Stomach smooth muscle (tissue), 2 donors: Measurements from ENCODE around the gene C10orf90.

Source experiments
- H3K27ac ChIP-seq: one replicate; pipeline ENCODE4 v1.7.0; 2013; ENCODE audit warnings: mild to moderate bottlenecking, low read length, inconsistent platforms
- H3K27me3 ChIP-seq, 2 donors: one replicate each; pipeline ENCODE4 v1.7.0; 2013; ENCODE audit warnings: low read length in 2 of 2; ENCODE audit not compliant: insufficient read depth in 2 of 2, control insufficient read depth in 1 of 2
- H3K36me3 ChIP-seq, 2 donors: one replicate each; pipeline ENCODE4 v1.7.0; 2013; ENCODE audit warnings: low read length in 2 of 2; ENCODE audit not compliant: control insufficient read depth in 2 of 2, insufficient read depth in 2 of 2
- H3K4me1 ChIP-seq: one replicate; pipeline ENCODE4 v1.7.0; 2013; ENCODE audit warnings: low read length; ENCODE audit not compliant: control insufficient read depth, insufficient read depth
- H3K4me3 ChIP-seq, 2 donors: one replicate each; pipeline ENCODE4 v1.7.0; 2013; ENCODE audit warnings: low read length in 2 of 2
- H3K9ac ChIP-seq, 2 donors: one replicate each; pipeline ENCODE4 v1.7.0; 2013; ENCODE audit warnings: low read length in 2 of 2, mild to moderate bottlenecking in 1 of 2
- H3K9me3 ChIP-seq, 2 donors: one replicate each; pipeline ENCODE4 v1.7.0; 2013; ENCODE audit warnings: low read length in 2 of 2; ENCODE audit not compliant: control insufficient read depth in 2 of 2
- donor health status: healthy.
- donor health status: Pancreatic carcinoma.

C10orf90 gene

DNA sequence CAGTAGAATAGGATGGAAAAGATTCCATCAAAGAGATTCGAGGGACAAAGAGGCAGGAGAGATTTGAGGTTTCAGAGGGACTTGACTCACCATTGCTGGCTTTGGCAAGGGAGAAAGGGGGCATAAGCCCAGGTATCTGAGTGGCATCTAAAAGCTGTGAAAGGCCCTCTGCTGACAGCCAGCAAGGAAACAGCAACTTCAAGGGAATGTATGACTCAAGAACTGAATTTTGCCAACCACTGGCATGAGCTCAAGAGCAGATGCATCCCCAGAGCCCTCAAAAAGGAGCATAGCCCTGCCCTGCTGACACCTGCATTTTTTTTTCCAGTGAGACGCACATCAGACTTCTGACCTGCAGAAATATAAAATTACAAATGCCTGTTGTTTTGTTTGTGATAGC is 262.7 kb downstream of the C10orf90 start:
- H3K9me3 ChIP-seq = no peaks in the 10 kb centered on the region
- no peak overlapping the region for H3K4me3 ChIP-seq
- no peak overlapping the region for H3K9ac ChIP-seq
- H3K4me1 ChIP-seq = no peaks in the 10 kb centered on the region
- H3K36me3 ChIP-seq = no peaks in the 10 kb centered on the region
- H3K27me3 ChIP-seq = no peaks in the 10 kb centered on the region
- H3K27ac ChIP-seq = no peak overlapping the region

DNA sequence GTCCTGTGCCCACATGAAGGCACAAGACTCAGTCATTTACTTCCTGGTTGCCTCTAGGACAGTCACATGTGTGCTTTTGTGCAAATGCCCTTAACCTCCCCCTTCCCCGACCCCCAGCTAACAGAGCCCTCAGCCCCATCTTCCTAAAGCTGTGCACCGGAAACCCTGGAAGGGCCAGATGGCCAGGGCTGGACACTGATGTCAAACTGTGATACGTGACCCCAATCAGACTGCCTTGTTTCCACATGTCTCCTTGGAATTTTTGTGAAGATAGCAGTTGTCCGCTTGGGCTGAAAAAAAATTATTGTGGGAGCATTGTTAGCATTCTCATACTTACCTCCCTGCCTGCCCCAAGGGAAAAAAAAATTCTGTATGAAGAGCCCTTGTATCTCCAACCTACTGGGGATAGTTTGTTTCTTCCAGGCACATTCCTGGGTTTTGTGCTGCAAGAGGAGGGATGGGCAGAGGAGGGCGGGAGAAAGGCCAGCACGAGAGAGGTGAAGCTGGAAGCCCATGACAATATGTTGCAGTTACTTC is 265.2 kb downstream of the C10orf90 start:
- H3K4me3 ChIP-seq = no peak overlapping the region
- H3K36me3 ChIP-seq = no peaks in the 10 kb centered on the region
- no peaks in the 10 kb centered on the region for H3K27me3 ChIP-seq
- H3K4me1 ChIP-seq = no peaks in the 10 kb centered on the region
- H3K9me3 ChIP-seq = no peaks in the 10 kb centered on the region
- no peak overlapping the region for H3K27ac ChIP-seq
- H3K9ac ChIP-seq = no peak overlapping the region

DNA sequence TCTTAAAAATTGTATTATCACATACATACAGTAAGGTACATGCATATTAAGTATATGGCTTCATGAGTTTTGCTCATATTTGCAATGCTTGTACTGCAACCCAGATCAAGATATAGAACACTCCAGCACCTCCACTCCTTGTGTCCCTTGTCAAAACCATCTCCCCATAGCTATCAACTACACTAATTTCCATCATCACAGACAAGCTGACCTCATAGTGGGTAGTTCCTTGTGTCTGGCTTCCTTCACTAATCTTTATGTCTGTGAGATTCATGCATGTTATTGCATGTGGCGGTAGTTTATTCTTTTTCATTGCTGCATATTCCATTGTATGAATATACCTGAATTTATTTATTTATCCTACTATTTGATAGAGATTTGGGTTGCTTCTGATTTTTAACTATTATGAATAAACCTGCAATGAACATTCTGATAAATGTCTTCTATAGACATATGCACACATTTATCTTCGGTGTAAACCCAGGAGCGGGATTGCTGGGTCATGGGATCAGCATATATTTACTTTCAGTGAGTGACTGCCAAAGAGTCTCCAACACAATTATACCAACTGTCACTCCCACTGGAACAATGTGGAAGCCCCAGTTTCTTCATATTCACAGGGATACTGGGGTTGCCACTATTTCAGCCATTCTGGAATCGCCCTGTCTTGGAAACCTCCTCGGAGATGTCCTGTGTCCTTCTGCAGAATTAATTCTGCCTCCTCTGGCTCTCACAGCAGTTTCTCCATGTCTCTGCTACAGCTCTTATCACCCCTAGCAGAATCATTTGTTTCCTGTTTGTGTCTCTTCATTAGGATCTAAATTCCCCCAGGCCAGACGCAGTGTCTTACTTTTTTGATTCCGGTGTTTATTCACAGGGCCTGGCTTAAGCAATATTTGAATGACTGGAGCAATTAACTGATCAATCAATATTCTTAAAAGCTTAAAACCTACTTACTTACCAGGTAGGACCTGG is 267.5 kb downstream of the C10orf90 start:
- Histone ChIP-seq H3K27ac (no peak overlapping the region), H3K36me3 (no peaks in the 10 kb centered on the region), H3K27me3 (peaks cover 0 to 2% of the 10 kb centered on the region in 2 donors), H3K4me3 (no peak overlapping the region), H3K9me3 (no peaks in the 10 kb centered on the region), H3K4me1 (no peaks in the 10 kb centered on the region), H3K9ac (no peak overlapping the region)

DNA sequence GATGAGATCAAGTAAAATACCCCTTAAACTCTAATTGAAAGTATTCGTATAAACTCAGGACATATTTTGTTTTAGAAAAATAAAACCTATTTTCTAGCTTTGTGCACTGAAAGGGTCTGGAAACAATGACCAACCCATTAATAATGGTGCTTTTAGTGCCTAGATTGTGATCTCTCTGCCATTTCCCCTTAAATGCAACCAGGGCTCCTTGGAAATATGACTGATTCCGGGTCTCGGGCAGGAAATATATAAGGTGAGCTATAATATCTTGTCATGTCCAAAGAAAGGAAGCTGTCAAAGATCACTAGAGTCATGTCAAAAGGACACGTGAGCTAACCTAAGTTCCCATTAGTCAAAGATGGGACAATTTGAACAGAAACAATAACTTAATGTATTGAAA is 269.9 kb downstream of the C10orf90 start:
- H3K27ac ChIP-seq = no peak overlapping the region
- H3K36me3 ChIP-seq = no peaks in the 10 kb centered on the region
- H3K4me1 ChIP-seq = no peaks in the 10 kb centered on the region
- peaks cover 2% of the 10 kb centered on the region in 2 donors for H3K27me3 ChIP-seq
- H3K9me3 ChIP-seq = no peaks in the 10 kb centered on the region
- H3K9ac ChIP-seq = no peak overlapping the region
- H3K4me3 ChIP-seq = no peak overlapping the region

DNA sequence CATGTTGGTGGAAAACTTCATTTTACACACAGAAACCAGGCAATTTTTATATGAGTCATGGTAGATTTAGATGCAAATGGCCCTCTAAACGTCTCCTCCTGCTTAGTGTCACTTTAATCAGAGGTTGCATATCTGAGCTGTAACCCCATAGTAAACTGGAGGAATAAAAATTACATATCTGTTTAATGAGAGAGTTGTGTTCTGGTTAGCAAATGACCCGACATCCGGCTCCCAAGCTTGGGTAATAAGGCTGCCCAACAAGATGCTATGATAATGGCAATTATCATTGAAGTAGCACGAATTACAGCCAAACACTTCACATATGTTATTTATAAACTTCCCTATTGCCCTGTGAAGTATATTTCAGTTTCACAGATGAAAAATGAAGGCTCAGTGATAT is 271.6 kb downstream of the C10orf90 start:
- Histone ChIP-seq H3K9me3 (peaks cover 0 to under 1% of the 10 kb centered on the region in 2 donors), H3K9ac (no peak overlapping the region), H3K27me3 (peaks cover 2% of the 10 kb centered on the region in 2 donors), H3K4me1 (no peaks in the 10 kb centered on the region), H3K27ac (no peak overlapping the region), H3K4me3 (no peak overlapping the region), H3K36me3 (no peaks in the 10 kb centered on the region)

DNA sequence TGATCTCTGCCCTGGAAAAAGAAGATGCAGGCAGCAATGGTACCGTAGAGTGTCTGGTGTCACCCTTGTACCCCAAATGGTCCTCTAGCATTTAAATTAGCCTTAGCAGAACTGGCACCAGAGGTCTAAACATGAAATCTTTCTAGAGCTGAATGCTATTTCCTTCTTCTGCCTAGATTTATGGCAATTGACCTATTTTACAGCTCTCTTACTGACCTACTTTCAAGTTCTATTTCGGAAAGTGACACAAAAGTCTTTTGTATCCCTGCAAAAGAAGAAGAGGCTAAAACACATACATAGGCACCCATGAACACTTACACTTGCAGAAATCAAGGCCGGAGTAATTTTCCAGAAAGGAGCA is 272.1 kb downstream of the C10orf90 start:
- Histone ChIP-seq H3K27ac (no peak overlapping the region), H3K4me1 (no peaks in the 10 kb centered on the region), H3K9me3 (peaks cover 0 to 3% of the 10 kb centered on the region in 2 donors), H3K27me3 (peaks cover 2% of the 10 kb centered on the region in 2 donors), H3K4me3 (no peak overlapping the region), H3K36me3 (no peaks in the 10 kb centered on the region), H3K9ac (no peak overlapping the region)

DNA sequence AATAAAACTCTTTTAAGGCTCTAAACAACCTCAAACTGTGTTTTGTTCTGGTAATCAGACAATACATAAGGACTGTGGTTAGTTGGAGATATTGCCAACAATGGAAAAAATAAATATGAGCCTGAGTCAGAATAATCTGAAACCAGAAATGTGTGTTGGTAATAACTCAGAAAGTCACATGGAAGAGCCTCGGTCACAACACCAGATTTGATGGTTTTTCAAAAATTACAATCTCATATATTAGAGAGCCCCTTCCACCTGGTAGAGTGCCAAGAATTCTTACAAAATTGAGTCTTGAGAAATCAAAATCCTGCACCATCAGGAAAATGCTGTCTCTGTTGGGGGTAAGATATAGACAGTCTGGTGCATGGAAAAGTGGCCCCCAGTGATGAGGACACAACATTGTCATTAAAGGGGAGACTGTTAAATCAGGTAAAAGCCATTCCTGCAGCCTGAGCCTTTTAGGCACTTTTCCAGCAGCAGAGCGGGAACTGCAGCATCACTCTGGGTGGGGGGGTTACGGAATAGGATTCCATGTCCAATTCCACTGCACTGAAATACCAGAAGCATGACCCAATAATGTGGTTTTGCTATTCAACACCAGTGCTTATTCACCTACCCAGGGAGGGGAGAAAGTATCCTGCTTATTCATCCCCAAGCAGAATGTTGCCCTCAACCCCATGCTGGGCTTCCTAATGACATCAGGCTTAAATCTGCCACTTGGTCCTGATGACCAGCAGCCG is 272.7 kb downstream of the C10orf90 start:
- peaks cover 2% of the 10 kb centered on the region in 2 donors for H3K27me3 ChIP-seq
- H3K9ac ChIP-seq = no peak overlapping the region
- H3K4me1 ChIP-seq = no peaks in the 10 kb centered on the region
- H3K36me3 ChIP-seq = no peaks in the 10 kb centered on the region
- no peak overlapping the region for H3K4me3 ChIP-seq
- no peak overlapping the region for H3K27ac ChIP-seq
- peaks cover 0 to 3% of the 10 kb centered on the region in 2 donors for H3K9me3 ChIP-seq

DNA sequence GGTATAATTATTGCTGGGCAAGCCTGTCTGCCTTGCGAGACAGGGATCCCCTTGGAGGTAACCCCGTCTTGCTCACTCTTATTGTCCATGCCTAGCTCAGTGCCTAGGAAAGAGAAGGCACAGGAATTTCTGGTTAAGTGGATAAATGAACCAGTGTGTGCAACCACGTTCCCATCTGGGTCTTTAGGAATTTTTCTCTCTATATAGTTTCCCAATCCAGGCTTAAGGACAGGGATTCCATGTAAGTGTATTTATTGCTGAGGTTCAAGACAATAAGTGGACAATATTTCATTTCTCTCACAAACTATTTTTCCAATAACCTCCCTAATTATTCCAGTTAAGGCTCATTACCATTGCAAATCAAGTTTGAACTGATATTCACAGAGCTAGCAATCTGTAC is 273.3 kb downstream of the C10orf90 start:
- no peak overlapping the region for H3K4me3 ChIP-seq
- peaks cover 0 to 3% of the 10 kb centered on the region in 2 donors for H3K9me3 ChIP-seq
- no peaks in the 10 kb centered on the region for H3K36me3 ChIP-seq
- peaks cover 2 to 3% of the 10 kb centered on the region in 2 donors for H3K27me3 ChIP-seq
- H3K9ac ChIP-seq = no peak overlapping the region
- no peaks in the 10 kb centered on the region for H3K4me1 ChIP-seq
- H3K27ac ChIP-seq = no peak overlapping the region

DNA sequence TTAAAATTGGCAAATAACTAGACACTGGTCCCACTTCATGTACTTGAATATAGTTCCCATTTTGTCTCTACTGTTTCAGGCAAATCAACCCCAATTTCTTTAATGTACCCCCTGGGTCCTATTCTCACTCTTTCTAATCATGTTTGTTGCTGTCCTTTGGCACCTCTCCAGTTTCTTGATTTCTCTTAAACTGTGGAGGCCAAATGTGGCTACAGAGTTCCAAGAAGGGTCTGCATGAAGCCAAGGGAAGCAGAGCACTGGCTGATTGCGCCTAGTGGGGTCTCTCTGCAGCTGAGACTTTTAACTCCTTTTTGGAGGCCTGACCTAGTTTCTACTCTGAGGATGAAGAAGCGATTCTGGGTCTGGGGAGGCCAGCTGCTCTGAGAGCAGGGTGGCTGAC is 275.5 kb downstream of the C10orf90 start:
- Histone ChIP-seq H3K36me3 (no peaks in the 10 kb centered on the region), H3K4me1 (no peaks in the 10 kb centered on the region), H3K4me3 (no peak overlapping the region), H3K9ac (no peak overlapping the region), H3K27me3 (peaks cover 2 to 4% of the 10 kb centered on the region in 2 donors), H3K27ac (no peak overlapping the region), H3K9me3 (peaks cover 0 to 3% of the 10 kb centered on the region in 2 donors)

DNA sequence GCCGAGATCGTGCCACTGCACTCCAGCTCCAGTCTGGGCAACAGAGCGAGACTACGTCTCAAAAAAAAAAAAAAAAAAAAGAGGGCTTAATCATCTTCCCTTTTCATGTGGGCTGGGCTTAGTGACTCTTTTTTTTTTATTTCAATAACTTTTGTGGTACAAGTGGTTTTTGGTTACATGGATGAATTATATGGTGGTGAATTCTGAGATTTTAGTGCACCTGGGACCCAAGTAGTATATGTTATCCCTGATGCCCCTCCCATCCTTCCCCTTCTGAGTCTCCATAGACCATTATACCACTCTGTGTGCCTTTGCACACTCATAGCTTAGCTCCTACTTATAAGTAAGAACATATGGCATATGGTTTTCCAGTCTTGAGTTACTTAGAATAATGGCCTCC is 277.4 kb downstream of the C10orf90 start:
- no peak overlapping the region for H3K27ac ChIP-seq
- peaks cover 6 to 9% of the 10 kb centered on the region in 2 donors for H3K27me3 ChIP-seq
- H3K36me3 ChIP-seq = no peaks in the 10 kb centered on the region
- no peak overlapping the region for H3K9ac ChIP-seq
- peaks cover 0 to 3% of the 10 kb centered on the region in 2 donors for H3K9me3 ChIP-seq
- H3K4me3 ChIP-seq = no peak overlapping the region
- peaks cover 4% of the 10 kb centered on the region for H3K4me1 ChIP-seq
